NCI-H1436 treated with DMSO at 0.1 percent for 48 hours (cell line): ENCODE results near the gene EXOC6B.
"Not testable (repeated sequence)": the region's sequence is repeated elsewhere in the genome, so short reads cannot be mapped to it uniquely, and the experiment has no call there.

Source experiments
- DNase-seq: peaks from one replicate; lab custom pipeline; 2025; lab: John Stamatoyannopoulos, UW

Gene EXOC6B

GRCh38 chr2:72431737-72432136 lies 394.1 kb downstream of the EXOC6B start:
- DNase-seq = no peak

DNA sequence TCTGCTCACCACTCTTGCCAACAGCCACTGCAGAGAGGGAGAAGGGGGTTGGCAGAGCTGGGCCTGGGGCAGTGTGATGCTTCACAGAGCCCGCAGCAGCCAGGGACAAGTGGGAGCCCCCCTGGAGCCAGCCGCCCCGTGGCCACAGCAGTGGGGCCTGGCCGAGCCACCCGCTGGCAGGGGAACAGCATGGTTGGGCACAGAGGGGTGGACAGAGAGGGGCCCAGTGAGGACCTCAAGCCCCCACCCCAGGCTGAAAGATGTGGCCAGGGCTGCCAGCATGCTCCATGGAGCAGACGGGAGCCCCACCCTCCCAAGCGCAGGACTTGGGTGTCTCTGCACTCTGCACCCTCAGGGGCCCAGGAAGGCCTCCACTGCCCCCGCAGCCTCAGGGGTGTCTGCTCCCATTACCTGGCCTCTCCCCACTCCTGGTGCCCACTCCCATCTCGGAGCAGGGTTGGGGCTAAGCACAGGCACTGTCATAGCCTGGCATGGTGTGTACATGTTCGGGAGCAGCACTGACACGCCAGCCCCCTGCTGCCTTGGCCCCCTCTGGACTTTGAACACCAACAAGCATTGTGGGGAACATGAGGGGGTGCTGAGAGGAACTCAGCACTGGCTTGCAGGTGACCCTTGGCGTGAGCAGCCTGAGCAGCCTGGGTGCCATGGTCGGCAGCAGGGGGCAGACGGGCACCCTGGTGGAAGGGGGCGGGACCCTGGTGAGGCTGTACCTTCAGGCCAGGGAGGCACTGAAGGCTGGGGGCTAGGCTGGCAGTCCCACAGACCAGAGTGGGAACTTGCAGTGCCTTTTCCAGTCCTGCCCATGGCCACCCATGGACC lies 398.6 kb downstream of the EXOC6B start:
- no peak for DNase-seq

- no peak for DNase-seq
Measured at GRCh38 chr2:72425996-72426395, 399.8 kb downstream of the EXOC6B start.

DNA sequence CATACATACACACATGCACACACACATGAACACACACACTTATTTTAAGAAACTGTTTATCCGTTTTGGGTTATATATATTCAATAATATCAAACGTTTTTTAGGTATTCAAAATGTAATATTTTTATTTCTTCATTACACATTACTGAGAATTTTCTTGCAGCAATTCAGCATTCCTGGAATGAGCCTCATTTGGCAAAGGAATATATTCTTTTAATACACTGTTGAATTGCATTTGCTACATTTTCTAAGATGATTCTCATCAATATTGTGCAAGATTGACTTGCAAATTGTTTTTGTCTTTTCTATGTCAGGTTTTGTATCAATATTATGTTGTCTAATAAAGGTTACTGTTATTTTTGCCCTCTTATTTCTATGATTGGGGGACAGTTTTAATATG lies 402.1 kb downstream of the EXOC6B start:
- no peak for DNase-seq

- not testable (repeated sequence) for DNase-seq
Measured at GRCh38 chr2:72421771-72422379, 404.0 kb downstream of the EXOC6B start.

DNA sequence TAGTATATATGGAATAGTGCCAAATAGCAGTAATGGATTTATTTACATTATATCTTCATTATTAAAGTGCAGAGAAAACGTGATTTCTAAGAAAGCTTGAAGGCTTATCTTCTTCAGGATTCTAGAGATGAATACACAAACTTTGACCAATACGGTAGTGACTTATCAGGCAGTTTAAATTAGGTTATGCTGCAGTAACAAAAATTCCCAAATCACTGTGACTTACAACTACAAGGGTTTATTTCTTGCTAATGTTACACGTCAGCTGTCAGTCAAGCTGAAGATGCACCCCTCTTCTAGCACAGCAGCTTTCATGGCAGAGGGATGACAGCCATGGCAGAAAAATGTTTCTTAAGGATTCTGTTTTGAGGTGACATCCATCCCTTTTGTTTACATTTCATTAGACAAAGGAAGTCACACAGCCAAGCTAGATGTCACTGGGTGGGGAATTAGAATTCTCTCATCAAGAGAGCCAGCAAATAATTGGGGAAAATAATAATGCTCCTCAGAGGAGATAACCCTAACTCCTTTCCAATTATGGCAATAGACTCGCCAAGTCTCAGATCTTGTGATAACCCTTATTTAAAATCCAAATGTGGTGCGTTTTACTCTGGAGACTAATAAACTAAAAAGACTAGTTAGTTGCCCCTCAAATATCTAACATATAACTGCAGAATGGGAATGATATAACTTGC lies 409.9 kb downstream of the EXOC6B start:
- no peak for DNase-seq

- no peak for DNase-seq
Measured at GRCh38 chr2:72415241-72415661, 410.6 kb downstream of the EXOC6B start.

GRCh38 chr2:72414137-72414760 lies 411.6 kb downstream of the EXOC6B start:
- no peak for DNase-seq

DNA sequence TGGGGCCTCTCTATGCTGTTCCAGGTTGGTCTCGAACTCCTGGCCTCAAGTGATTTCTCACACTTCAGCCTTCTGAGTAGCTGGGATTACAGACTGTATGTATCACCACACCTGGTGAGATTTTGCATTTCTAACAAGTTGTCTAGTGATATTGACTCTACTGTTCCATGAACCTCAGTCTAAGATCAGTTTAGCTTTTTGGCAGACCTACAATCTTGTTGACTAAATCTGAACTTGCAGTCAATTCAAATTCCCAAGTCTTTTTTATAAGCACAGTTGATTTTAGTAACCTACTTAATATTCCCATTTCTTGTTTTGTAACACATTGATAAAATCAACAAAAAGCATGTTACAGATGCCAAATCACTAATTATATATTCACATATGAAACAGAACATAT lies 412.1 kb downstream of the EXOC6B start:
- no peak for DNase-seq

GRCh38 chr2:72412214-72412613 lies 413.6 kb downstream of the EXOC6B start:
- DNase-seq = no peak

DNA sequence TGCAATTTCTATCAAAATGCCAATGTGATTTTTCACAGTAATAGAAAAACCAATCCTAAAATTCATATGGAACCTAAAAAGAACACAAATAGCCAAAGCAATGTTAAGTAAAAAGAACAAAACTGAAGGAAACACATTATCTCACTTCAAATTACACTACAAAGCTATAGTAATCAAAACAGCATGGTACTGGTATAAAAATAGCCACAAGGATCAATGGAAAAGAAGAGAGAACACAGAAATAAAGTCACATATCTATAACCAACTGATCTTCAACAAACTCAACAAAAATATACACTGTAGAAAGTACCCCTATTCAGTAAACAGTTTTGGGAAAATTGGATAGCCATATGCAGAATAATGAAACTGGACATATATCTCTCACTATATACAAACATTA lies 426.0 kb downstream of the EXOC6B start:
- DNase-seq = no peak

DNA sequence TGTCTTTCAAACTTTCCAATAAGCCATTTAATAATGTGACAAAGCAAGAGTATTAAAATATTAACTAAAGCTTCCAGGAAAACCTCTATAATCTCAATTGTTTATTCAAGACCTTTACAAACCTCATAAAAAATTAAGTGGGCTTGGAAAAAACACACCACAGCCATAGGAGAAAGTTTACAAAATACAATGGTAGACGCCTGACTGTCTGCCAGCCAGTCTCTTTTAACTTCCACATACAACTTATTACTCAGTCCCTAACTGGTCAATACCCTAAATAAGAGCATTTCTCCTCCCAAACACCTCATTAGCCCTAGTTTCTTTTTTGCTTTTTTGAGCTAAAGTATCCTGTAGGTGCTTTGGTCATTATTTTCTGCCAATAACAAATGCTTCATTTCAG lies 430.7 kb downstream of the EXOC6B start:
- no peak for DNase-seq

- DNase-seq = no peak
Measured at GRCh38 chr2:72394541-72395070, 431.2 kb downstream of the EXOC6B start.

DNA sequence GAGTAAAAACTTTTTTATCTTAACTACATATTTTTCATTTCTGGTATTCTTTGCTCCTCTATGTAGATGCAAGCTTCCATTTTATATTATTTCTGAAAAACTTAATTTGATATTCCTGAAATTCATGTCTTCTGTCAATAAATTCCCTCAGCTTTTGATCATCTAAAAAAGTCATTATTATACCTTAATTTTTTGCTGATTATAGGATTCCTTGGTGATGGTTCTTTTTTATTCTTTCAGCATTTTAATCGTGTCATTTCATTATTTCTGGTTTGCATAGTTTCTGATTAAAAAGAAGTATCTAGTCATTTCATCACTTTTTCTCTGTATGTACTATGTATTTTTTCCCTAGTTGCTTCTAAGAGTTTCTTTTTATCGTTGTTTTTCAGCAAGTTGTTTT lies 436.4 kb downstream of the EXOC6B start:
- DNase-seq = no peak

DNA sequence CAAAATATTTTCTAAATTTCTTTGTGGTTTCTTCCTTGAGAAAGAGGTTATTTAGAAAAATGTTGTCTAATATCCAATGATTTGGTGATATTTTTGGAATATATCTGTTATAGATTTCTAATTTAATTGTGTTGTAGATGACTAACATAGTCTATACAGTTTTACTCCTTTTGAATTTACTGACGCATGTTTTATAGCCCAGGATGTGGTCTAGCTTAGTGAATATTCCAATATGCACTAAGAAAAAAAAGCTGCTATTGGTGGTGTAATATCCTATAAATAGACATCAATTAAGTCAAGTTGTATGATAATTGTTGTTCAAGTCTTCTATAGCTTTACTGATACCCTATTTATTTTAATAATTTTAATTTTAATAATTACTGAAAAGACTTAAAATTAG lies 437.6 kb downstream of the EXOC6B start:
- DNase-seq = no peak

GRCh38 chr2:72386288-72386687 lies 439.5 kb downstream of the EXOC6B start:
- no peak for DNase-seq

- DNase-seq = no peak
Measured at GRCh38 chr2:72378753-72379348, 447.0 kb downstream of the EXOC6B start.

DNA sequence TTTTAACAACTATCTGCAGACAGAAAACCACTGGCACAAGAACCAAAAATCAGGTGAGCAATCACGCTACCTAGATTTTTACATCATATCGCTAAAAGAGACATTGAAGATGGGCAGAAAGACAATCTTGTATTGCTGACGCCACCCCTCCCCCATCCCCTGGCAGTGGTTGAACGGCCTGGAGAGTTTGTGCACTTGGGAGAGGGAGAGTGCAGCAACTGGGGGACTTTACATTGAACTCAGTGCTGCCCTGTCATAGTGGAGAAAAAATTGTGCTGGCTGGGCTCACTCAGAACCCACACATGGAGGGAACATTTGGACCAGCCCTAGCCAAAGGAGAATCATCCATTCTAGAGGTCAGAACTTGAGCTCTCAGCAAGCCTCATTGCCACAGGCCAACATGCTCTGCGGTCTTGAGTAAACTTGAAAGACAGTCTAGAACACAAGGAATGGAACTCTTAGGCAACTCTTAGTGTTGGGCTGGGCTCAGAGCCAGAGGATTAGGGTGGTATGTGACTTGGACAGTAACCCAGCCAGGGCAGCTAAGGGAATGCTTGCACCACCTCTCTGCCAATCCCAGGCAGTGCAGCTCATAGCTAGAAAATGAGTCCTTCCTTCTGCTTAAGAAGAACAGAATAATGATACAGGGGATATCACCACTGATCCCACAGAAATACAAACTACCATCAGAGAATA lies 458.2 kb downstream of the EXOC6B start:
- DNase-seq = no peak

DNA sequence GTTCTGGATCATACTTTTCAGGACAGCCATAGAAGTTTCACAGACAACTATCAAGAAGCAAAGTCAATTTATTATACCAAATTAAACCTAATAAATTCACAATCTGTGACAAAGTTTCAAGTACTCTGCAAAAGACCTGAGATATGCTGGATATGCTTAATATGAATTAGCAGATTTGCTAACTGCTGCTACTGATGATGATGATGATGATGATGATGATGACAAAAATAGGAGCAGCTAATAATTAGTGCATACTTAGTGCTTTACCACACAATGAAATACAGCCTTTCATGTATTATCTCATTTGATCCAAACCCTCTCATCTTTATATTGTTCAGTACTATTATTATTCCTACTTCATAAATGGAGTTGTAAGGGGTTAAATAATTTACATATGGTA lies 462.4 kb downstream of the EXOC6B start:
- no peak for DNase-seq

- no peak for DNase-seq
Measured at GRCh38 chr2:72362733-72363132, 463.1 kb downstream of the EXOC6B start.

GRCh38 chr2:72361521-72361920 lies 464.3 kb downstream of the EXOC6B start:
- no peak for DNase-seq
